Measurements from ENCODE around the gene SFT2D1.

- TF ChIP-seq CTCF (IDR thresholded peaks at IDR 0.05) (no peak), POLR2AphosphoS5 (IDR thresholded peaks at IDR 0.05; ENCODE audit: insufficient read depth in 1 of 2, low read depth in 1 of 2) (no peak)
Measured at GRCh38 chr6:166277892-166278578, 64.3 kb downstream of the SFT2D1 start.
